ENCODE measurements around the gene AKAP13.

AKAP13 gene

DNA sequence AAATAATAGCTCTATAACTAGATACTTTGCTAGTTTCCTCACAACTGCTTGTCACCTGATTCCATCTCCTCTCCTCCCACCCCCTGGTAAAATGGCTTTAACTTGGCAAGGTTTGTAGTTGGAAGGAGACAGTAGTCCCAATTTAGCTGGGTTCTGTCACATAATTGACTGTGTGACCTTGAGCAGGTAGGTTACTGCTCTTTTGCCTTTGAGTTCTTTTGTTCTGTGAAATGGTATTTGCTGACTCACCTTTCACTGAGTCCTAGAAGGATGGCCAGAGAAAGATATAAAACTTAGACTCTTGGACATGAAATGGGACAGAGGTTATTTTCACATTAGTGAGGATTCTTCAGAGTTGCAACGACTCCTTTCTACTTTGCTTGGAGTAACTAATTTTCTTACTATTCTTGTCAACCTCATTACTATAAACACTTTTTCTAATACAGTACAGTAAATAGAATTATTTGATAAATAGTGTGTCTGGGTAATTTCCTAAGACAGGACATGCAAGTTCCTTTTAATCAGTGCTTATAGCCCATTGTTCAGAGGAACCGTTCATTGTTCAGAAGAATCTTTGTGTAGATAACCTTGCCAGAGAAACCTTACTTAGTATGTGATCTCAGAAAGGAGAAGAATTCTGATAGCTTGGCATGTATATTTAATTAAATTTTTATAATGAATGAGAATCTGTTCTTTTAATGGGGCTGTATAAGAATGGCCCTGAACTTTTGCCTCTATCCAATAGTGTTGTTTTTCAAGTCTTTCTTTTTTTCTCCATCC lies 14.3 kb downstream of the AKAP13 start:
- DNase-seq (ENCODE audit: extremely low spot score) = no peak
- POLR2A ChIA-PET = interaction anchor here (1.7 kb wide), 1 partner anchor 15 kb away, joined by 5 read pairs; the partner anchor contains the start of gene AKAP13
- TF ChIP-seq HDGF (IDR thresholded peaks at IDR 0.05; ENCODE audit: borderline replicate concordance) = no peak
- no peak for TF ChIP-seq LEF1 (IDR thresholded peaks at IDR 0.05; ENCODE audit: borderline replicate concordance)
- no peak for TF ChIP-seq SUZ12 (IDR thresholded peaks at IDR 0.05)
- TF ChIP-seq ELF4 (IDR thresholded peaks at IDR 0.05) = no peak
- no peak for TF ChIP-seq NFRKB (IDR thresholded peaks at IDR 0.05)
- no peak for TF ChIP-seq ARNT (IDR thresholded peaks at IDR 0.05)
- no peak for TF ChIP-seq CTBP1 (IDR thresholded peaks at IDR 0.05; ENCODE audit: borderline replicate concordance)
- TF ChIP-seq ZNF384 (IDR thresholded peaks at IDR 0.05) = no peak
- no peak for TF ChIP-seq TARDBP (IDR thresholded peaks at IDR 0.05)
- TF ChIP-seq FOXM1 (IDR thresholded peaks at IDR 0.05; ENCODE audit: borderline replicate concordance) = no peak
- TF ChIP-seq L3MBTL2 (conservative IDR thresholded peaks at IDR 0.05) = no peak
- CTCF ChIA-PET = interaction anchor here (1.9 kb wide), 1 partner anchor 64 kb away, joined by 5 read pairs; no protein-coding TSS in a partner anchor

DNA sequence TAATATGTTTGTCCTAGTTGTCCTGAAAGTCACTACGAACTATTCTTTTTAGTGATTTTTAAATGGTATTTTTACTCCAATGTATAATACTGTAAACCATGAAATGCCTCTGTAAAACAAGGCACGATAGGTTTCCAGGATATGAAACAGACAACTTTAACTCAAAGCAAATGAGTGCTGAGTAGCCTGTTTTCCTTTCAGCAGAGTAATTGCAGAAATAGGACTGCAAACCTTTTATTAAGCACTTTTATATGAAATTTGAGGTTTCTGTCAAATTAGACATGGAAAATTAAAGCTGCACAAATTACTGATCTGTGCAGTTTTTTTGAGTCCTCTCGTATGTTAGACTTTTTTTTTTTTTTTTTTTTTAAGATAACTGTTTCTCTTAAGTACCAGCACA lies 16.2 kb downstream of the AKAP13 start:
- TF ChIP-seq ELF4 (IDR thresholded peaks at IDR 0.05) = no peak
- TF ChIP-seq SP1 (IDR thresholded peaks at IDR 0.05) = no peak
- 0 out of 2 replicates have a peak, but pooled peaks have one; percentile 43 for TF ChIP-seq ZNF384 (IDR thresholded peaks at IDR 0.05)
- no peak for TF ChIP-seq FOXA1 (IDR thresholded peaks at IDR 0.05)
- DNase-seq (ENCODE audit: extremely low spot score) = no peak
- POLR2A ChIA-PET = interaction anchor here (0.7 kb wide), 1 partner anchor 16 kb away, joined by 3 read pairs; the partner anchor contains the start of gene AKAP13
- CTCF ChIA-PET = interaction anchor here (0.6 kb wide), 2 partner anchors 85 to 94 kb away, joined by 3 to 5 read pairs; no protein-coding TSS in a partner anchor

DNA sequence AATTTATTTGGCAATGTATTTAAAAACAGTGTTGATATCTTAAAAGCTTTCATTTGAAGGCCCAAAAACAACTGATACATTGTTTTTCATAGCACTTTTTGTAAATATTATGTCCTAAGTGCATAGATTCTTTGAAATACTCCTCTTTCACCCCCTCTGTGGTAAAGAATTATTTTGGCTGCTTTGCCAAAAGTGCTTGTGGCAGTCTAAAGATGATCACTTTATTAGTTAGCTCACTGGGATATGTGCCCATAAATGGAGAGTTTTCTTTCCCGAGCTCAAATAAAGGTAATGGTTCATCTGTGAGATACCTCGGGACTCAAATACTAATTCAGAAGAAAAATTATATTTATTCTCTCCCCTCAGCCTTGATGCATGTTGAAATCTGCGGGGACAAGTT lies 16.7 kb downstream of the AKAP13 start:
- POLR2A ChIA-PET = interaction anchor here (0.7 kb wide), 1 partner anchor 17 kb away, joined by 3 read pairs; the partner anchor contains the start of gene AKAP13
- DNase-seq (ENCODE audit: extremely low spot score) = no peak
- TF ChIP-seq BHLHE40 (IDR thresholded peaks at IDR 0.05; ENCODE audit: borderline replicate concordance) = no peak
- TF ChIP-seq FOXM1 (IDR thresholded peaks at IDR 0.05; ENCODE audit: borderline replicate concordance) = no peak
- no peak for TF ChIP-seq ZNF384 (IDR thresholded peaks at IDR 0.05)
- no peak for TF ChIP-seq LEF1 (IDR thresholded peaks at IDR 0.05; ENCODE audit: borderline replicate concordance)
- TF ChIP-seq TARDBP (IDR thresholded peaks at IDR 0.05) = no peak
- TF ChIP-seq ELF4 (IDR thresholded peaks at IDR 0.05) = no peak
- no peak for TF ChIP-seq FOXK2 (IDR thresholded peaks at IDR 0.05)
- CTCF ChIA-PET = interaction anchor here (0.6 to 1.3 kb wide), 2 partner anchors 17 to 94 kb away, joined by 3 read pairs; no protein-coding TSS in a partner anchor

DNA sequence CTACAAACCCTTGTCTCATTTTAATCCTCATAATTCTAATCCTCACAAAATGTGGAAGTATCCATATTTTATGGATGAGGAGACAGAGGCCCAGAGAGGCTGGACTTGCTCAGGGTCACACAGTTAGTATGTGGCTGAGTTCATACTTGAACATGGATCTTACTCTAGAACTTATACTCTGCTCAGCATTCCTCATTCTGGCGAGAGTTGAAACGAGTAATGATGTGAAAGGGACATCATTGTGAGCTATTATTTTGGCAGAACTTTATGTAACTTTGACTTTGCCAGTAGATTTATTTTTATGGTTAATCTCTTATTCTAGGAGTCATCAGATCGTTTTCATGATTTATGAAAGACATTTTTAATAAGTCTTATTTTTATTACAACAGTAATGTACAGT lies 17.5 kb downstream of the AKAP13 start:
- TF ChIP-seq HDGF (IDR thresholded peaks at IDR 0.05; ENCODE audit: borderline replicate concordance) (no peak), SUZ12 (IDR thresholded peaks at IDR 0.05) (no peak), ARNT (IDR thresholded peaks at IDR 0.05) (no peak), ZNF384 (IDR thresholded peaks at IDR 0.05) (no peak), L3MBTL2 (conservative IDR thresholded peaks at IDR 0.05) (no peak), CTBP1 (IDR thresholded peaks at IDR 0.05; ENCODE audit: borderline replicate concordance) (no peak), SP1 (IDR thresholded peaks at IDR 0.05) (no peak), LEF1 (IDR thresholded peaks at IDR 0.05; ENCODE audit: borderline replicate concordance) (no peak), NFRKB (IDR thresholded peaks at IDR 0.05) (no peak), FOXM1 (IDR thresholded peaks at IDR 0.05; ENCODE audit: borderline replicate concordance) (no peak), FOXA1 (IDR thresholded peaks at IDR 0.05) (no peak), ELF4 (IDR thresholded peaks at IDR 0.05) (no peak), FOXK2 (IDR thresholded peaks at IDR 0.05) (no peak), TARDBP (IDR thresholded peaks at IDR 0.05) (no peak), BHLHE40 (IDR thresholded peaks at IDR 0.05; ENCODE audit: borderline replicate concordance) (no peak)
- TF ChIP-seq, protein P1, sequence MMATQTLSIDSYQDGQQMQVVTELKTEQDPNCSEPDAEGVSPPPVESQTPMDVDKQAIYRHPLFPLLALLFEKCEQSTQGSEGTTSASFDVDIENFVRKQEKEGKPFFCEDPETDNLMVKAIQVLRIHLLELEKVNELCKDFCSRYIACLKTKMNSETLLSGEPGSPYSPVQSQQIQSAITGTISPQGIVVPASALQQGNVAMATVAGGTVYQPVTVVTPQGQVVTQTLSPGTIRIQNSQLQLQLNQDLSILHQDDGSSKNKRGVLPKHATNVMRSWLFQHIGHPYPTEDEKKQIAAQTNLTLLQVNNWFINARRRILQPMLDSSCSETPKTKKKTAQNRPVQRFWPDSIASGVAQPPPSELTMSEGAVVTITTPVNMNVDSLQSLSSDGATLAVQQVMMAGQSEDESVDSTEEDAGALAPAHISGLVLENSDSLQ (IDR thresholded peaks at IDR 0.05) = no peak
- CTCF ChIA-PET = interaction anchor here (1.3 kb wide), 1 partner anchor 18 kb away, joined by 3 read pairs; no protein-coding TSS in a partner anchor
- DNase-seq (ENCODE audit: extremely low spot score) = no peak
- POLR2A ChIA-PET = no interaction called here

DNA sequence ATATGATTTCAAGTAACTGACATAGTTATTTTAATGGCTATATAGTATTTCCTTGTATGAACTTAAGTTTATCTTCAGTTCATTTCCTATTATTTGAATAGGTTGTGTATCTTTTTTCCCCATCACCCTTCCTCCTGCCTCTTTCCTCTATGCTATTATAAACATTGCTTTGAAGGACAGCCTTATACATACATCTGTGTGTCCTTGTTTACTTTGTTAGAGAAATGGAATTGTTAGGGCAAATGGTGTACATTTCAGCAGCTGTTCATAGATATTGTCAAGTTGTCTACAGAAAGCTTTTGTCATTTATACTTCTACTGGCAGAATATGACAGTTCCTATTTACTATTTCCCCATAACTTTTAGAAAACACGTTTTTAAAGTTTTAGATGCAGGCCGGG lies 18.4 kb downstream of the AKAP13 start:
- POLR2A ChIA-PET = no interaction called here
- CTCF ChIA-PET = no interaction called here
- DNase-seq (ENCODE audit: extremely low spot score) = no peak
- TF ChIP-seq HDGF (IDR thresholded peaks at IDR 0.05; ENCODE audit: borderline replicate concordance) = no peak
- no peak for TF ChIP-seq ZNF384 (IDR thresholded peaks at IDR 0.05)
- TF ChIP-seq, protein P1 (IDR thresholded peaks at IDR 0.05) = no peak

DNA sequence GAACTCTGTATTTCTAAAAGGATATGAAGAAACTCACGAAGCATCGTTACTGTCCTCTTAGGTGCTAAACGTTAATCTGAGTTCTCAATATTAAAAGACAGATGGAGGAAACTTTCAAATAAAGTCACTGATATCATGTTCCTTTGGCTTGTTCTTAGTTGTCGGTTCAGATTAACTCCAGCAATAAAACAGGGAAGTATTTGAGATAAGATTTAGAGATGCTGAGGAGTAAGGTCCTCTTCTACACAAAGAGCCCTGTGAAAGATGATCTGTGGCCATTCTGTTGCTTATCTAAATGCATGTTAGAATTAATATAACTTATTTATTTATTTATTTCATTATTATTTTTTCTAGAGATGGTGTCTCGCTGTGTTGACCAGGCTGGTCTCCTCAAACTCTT lies 19.2 kb downstream of the AKAP13 start:
- TF ChIP-seq ZNF384 (IDR thresholded peaks at IDR 0.05) = no peak
- no peak for TF ChIP-seq ELF4 (IDR thresholded peaks at IDR 0.05)
- no peak for TF ChIP-seq SUZ12 (IDR thresholded peaks at IDR 0.05)
- no peak for TF ChIP-seq BHLHE40 (IDR thresholded peaks at IDR 0.05; ENCODE audit: borderline replicate concordance)
- no peak for TF ChIP-seq CTBP1 (IDR thresholded peaks at IDR 0.05; ENCODE audit: borderline replicate concordance)
- TF ChIP-seq ARNT (IDR thresholded peaks at IDR 0.05) = no peak
- TF ChIP-seq, protein P1 (IDR thresholded peaks at IDR 0.05) = no peak
- TF ChIP-seq LEF1 (IDR thresholded peaks at IDR 0.05; ENCODE audit: borderline replicate concordance) = no peak
- TF ChIP-seq HDGF (IDR thresholded peaks at IDR 0.05; ENCODE audit: borderline replicate concordance) = no peak
- no peak for TF ChIP-seq L3MBTL2 (conservative IDR thresholded peaks at IDR 0.05)
- no peak for TF ChIP-seq SP1 (IDR thresholded peaks at IDR 0.05)
- no peak for TF ChIP-seq NFRKB (IDR thresholded peaks at IDR 0.05)
- no peak for TF ChIP-seq TARDBP (IDR thresholded peaks at IDR 0.05)
- no peak for TF ChIP-seq FOXA1 (IDR thresholded peaks at IDR 0.05)
- TF ChIP-seq FOXM1 (IDR thresholded peaks at IDR 0.05; ENCODE audit: borderline replicate concordance) = no peak
- TF ChIP-seq FOXK2 (IDR thresholded peaks at IDR 0.05) = no peak
- DNase-seq (ENCODE audit: extremely low spot score) = no peak
- CTCF ChIA-PET = interaction anchor here (2.4 kb wide), 1 partner anchor 69 kb away, joined by 12 read pairs; no protein-coding TSS in a partner anchor
- POLR2A ChIA-PET = no interaction called here

Data from HEK293T (cell line).